SK-N-SH (cell line): ENCODE measurements around the gene CDH13. TPM values are rescaled to one million over a fixed set of nuclear protein-coding genes. Genes with fewer than 3 reads are reported as not detected.

ENCODE experiments used
- CTCF ChIA-PET: fragments of 300-600, 350-600 bp; formaldehyde crosslinking; extraction: SDS; loops from one replicate; lab custom pipeline; 2021; lab: Yijun Ruan, JAX
- POLR2A ChIA-PET: fragments of 350-600 bp; sonication (Branson Sonifier 250); formaldehyde crosslinking; extraction: SDS; loops from one replicate; lab custom pipeline; 2020; ENCODE audit warnings: antibody characterized with exemption, inconsistent platforms; lab: Yijun Ruan, JAX
- DNase-seq: peaks from one replicate; pipeline ENCODE4 v3.0.0; 2012
- H2AFZ ChIP-seq: fragments of 200-600 bp; sonication (generic); 2 replicates; pipeline ENCODE4 v1.8.1; 2016; ENCODE audit warnings: antibody characterized with exemption, mild to moderate bottlenecking, low read depth
- H3F3A ChIP-seq: fragments of 200-600 bp; sonication (generic); replicated peaks from 2 replicates; pipeline ENCODE3; 2016; ENCODE audit warnings: antibody characterized with exemption, mild to moderate bottlenecking; ENCODE audit not compliant: insufficient read depth
- H3K27ac ChIP-seq, 2 experiments: fragments of 200-500 bp in 1 of 2; fragments of 200-600 bp in 1 of 2; sonication (Bioruptor generic) in 1 of 2; sonication (generic), shearing (Covaris generic) in 1 of 2; 2 replicates each; pipeline versions ENCODE4 v1.5.1 to v1.6.1; 2014 to 2016; ENCODE audit warnings: low read depth in 2 of 2, inconsistent platforms in 1 of 2, low read length in 1 of 2, mild to moderate bottlenecking in 1 of 2, mixed read lengths in 1 of 2
- H3K27me3 ChIP-seq: fragments of 200-600 bp; sonication (generic), shearing (Covaris generic); 2 replicates; pipeline ENCODE4 v1.6.1; 2016; ENCODE audit warnings: mixed run types; ENCODE audit not compliant: insufficient read depth
- H3K36me3 ChIP-seq, 2 experiments: fragments of 200-500 bp in 1 of 2; fragments of 200-600 bp in 1 of 2; sonication (Bioruptor generic) in 1 of 2; sonication (generic) in 1 of 2; replicated peaks in 1 of 2; 2 replicates each; pipeline versions ENCODE3 to v1.5.1; 2014 to 2016; ENCODE audit warnings: low read length in 1 of 2, mild to moderate bottlenecking in 1 of 2; ENCODE audit not compliant: insufficient read depth in 2 of 2, control insufficient read depth in 1 of 2
- H3K4me1 ChIP-seq, 2 experiments: fragments of 200-500 bp in 1 of 2; fragments of 200-600 bp in 1 of 2; sonication (Bioruptor generic) in 1 of 2; sonication (generic), shearing (Covaris generic) in 1 of 2; 2 replicates each; pipeline versions ENCODE4 v1.5.1 to v1.6.1; 2014 to 2016; ENCODE audit warnings: low read depth in 1 of 2, low read length in 1 of 2, mixed run types in 1 of 2; ENCODE audit not compliant: insufficient read depth in 2 of 2, control insufficient read depth in 1 of 2
- H3K4me2 ChIP-seq: fragments of 200-600 bp; sonication (generic), shearing (Covaris generic); 2 replicates; pipeline ENCODE4 v1.6.1; 2017; ENCODE audit warnings: mixed run types
- H3K4me3 ChIP-seq, 2 experiments: fragments of 200-500 bp in 1 of 2; fragments of 200-600 bp in 1 of 2; sonication (Bioruptor generic) in 1 of 2; sonication (generic), shearing (Covaris generic) in 1 of 2; 2 replicates each; pipeline versions ENCODE4 v1.5.1 to v1.8.1; 2014 to 2016; ENCODE audit warnings: low read depth in 2 of 2, inconsistent platforms in 1 of 2, low read length in 1 of 2, mild to moderate bottlenecking in 1 of 2, mixed read lengths in 1 of 2, moderate library complexity in 1 of 2
- H3K79me2 ChIP-seq: fragments of 200-600 bp; sonication (generic); 2 replicates; pipeline ENCODE4 v1.8.1; 2017; ENCODE audit warnings: mild to moderate bottlenecking; ENCODE audit not compliant: insufficient read depth
- H3K9ac ChIP-seq: fragments of 200-600 bp; sonication (generic); 2 replicates; pipeline ENCODE4 v1.6.1; 2017; ENCODE audit warnings: mixed run types
- H3K9me2 ChIP-seq: fragments of 200-600 bp; sonication (generic); 2 replicates; pipeline ENCODE4 v1.6.1; 2017; ENCODE audit warnings: mixed run types
- H3K9me3 ChIP-seq: fragments of 200-600 bp; sonication (generic); 2 replicates; pipeline ENCODE4 v1.6.1; 2017; ENCODE audit warnings: mixed run types, mild to moderate bottlenecking, moderate library complexity
- H4K20me1 ChIP-seq: fragments of 200-600 bp; sonication (generic); 2 replicates; pipeline ENCODE4 v1.6.1; 2017; ENCODE audit warnings: mild to moderate bottlenecking, mixed run types; ENCODE audit not compliant: insufficient read depth
- ELF1 ChIP-seq: IDR thresholded peaks from 2 replicates; pipeline ENCODE4 v1.4.0; 2012
- EZH2phosphoT487 ChIP-seq: fragments of 200-600 bp; sonication (generic); IDR thresholded peaks from 2 replicates; pipeline ENCODE4 v1.6.1; 2017; ENCODE audit warnings: low read depth, mixed run types, mild to moderate bottlenecking, antibody characterized with exemption, moderate library complexity, borderline replicate concordance
- MXI1 ChIP-seq: IDR thresholded peaks from 2 replicates; pipeline ENCODE4 v1.6.1; 2012; ENCODE audit warnings: mild to moderate bottlenecking, low read depth, low read length, improper control_type of control experiment
- NFIC ChIP-seq: IDR thresholded peaks from 2 replicates; pipeline ENCODE4 v1.4.0; 2012; ENCODE audit warnings: borderline replicate concordance
- NRF1 ChIP-seq: IDR thresholded peaks from 2 replicates; pipeline ENCODE4 v1.6.1; 2012; ENCODE audit warnings: low read depth, mild to moderate bottlenecking, low read length
- PBX3 ChIP-seq: IDR thresholded peaks from 2 replicates; pipeline ENCODE4; 2012
- POLR2AphosphoS5 ChIP-seq: IDR thresholded peaks from 2 replicates; pipeline ENCODE4 v1.6.1; 2012; ENCODE audit warnings: low read depth, low read length
- RCOR1 ChIP-seq: fragments of 150-350 bp; IDR thresholded peaks from 2 replicates; pipeline ENCODE4 v1.6.1; 2017; ENCODE audit warnings: antibody characterized with exemption, low read length
- RFX5 ChIP-seq: IDR thresholded peaks from 2 replicates; pipeline ENCODE4 v1.6.1; 2012; ENCODE audit warnings: mild to moderate bottlenecking, improper control_type of control experiment, low read length
- SIN3A ChIP-seq: IDR thresholded peaks from 2 replicates; pipeline ENCODE4 v1.6.1; 2012; ENCODE audit warnings: low read depth, mild to moderate bottlenecking, low read length, moderate library complexity, borderline replicate concordance
- SMC3 ChIP-seq: IDR thresholded peaks from 2 replicates; pipeline ENCODE4 v1.6.1; 2012; ENCODE audit warnings: low read depth, low read length, improper control_type of control experiment
- WGBS: methylation state at CpG from one replicate; pipeline ENCODE4 v1.1.6; 2017; ENCODE audit warnings: low lambda C conversion rate; 5-methylcytosine and 5-hydroxymethylcytosine counted together
- polyA plus RNA-seq, 3 experiments: library from polyadenylated mRNA; depleted of rRNA; stranded (reverse); fragments of >200 nt; gene quantifications; 2 replicates each; pipeline ENCODE4 v1.2.3, GENCODE V29; 2012
- TF ChIP-seq, protein P1 (sequence below): fragments of 150-350 bp; IDR thresholded peaks from 2 replicates; pipeline ENCODE4 v1.6.1; 2016; ENCODE audit warnings: mild to moderate bottlenecking, low read depth, low read length
- TF ChIP-seq, protein P2 (sequence below): fragments of 150-350 bp; IDR thresholded peaks from 2 replicates; pipeline ENCODE4 v1.6.1; 2017; ENCODE audit warnings: antibody characterized with exemption, low read length, low read depth, borderline replicate concordance

The CDH13 gene
- polyA plus RNA-seq, 1 of the 3 experiments (the other 2 are of a cell fraction) = 93.0 TPM

GRCh38 chr16:82709987-82710386 is 83.2 kb downstream of the CDH13 start:
- POLR2A ChIA-PET = no interaction called here
- 75% methylated on average over 3 of the region's 3 CpGs for WGBS
- CTCF ChIA-PET = no interaction called here

GRCh38 chr16:82713778-82714177 is 87.0 kb downstream of the CDH13 start:
- Histone ChIP-seq H3K27me3 (no peaks in the 10 kb centered on the region), H3K4me2 (no peak overlapping the region), H3K79me2 (no peaks in the 10 kb centered on the region), H3F3A (no peaks in the 10 kb centered on the region), H4K20me1 (no peaks in the 10 kb centered on the region), H3K9ac (no peak overlapping the region), H3K9me2 (no peaks in the 10 kb centered on the region), H3K9me3 (no peaks in the 10 kb centered on the region), H3K27ac (no peak overlapping the region), H3K4me1 (no peaks in the 10 kb centered on the region), H2AFZ (no peak overlapping the region), H3K4me3 (no peak overlapping the region), H3K36me3 (no peaks in the 10 kb centered on the region)
- no peak for DNase-seq
- CTCF ChIA-PET = no interaction called here
- 67% methylated on average over 4 of the region's 4 CpGs for WGBS
- POLR2A ChIA-PET = interaction anchor here (0.6 kb wide), 1 partner anchor 30 kb away, joined by 3 read pairs; no protein-coding TSS in a partner anchor
- TF ChIP-seq, protein P1, sequence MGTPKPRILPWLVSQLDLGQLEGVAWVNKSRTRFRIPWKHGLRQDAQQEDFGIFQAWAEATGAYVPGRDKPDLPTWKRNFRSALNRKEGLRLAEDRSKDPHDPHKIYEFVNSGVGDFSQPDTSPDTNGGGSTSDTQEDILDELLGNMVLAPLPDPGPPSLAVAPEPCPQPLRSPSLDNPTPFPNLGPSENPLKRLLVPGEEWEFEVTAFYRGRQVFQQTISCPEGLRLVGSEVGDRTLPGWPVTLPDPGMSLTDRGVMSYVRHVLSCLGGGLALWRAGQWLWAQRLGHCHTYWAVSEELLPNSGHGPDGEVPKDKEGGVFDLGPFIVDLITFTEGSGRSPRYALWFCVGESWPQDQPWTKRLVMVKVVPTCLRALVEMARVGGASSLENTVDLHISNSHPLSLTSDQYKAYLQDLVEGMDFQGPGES = no peak
- TF ChIP-seq EZH2phosphoT487 = no peak

More at GRCh38 chr16:82709987-82710386, 83.2 kb downstream of the CDH13 start:
- Histone ChIP-seq H3K27ac (no peak overlapping the region), H3K9me3 (no peaks in the 10 kb centered on the region), H3K27me3 (no peaks in the 10 kb centered on the region), H3K36me3 (no peaks in the 10 kb centered on the region), H2AFZ (no peak overlapping the region), H3K9me2 (no peaks in the 10 kb centered on the region), H3K9ac (no peak overlapping the region), H3K4me3 (no peak overlapping the region), H3K79me2 (no peaks in the 10 kb centered on the region; the same call in 1 of the 2 replicates), H3K4me1 (no peaks in the 10 kb centered on the region), H4K20me1 (no peaks in the 10 kb centered on the region), H3F3A (peaks cover 4% of the 10 kb centered on the region), H3K4me2 (no peak overlapping the region)
- TF ChIP-seq POLR2AphosphoS5 (no peak), NRF1 (no peak), PBX3 (no peak), EZH2phosphoT487 (no peak), NFIC (no peak), MXI1 (no peak), SIN3A (no peak), ELF1 (no peak), SMC3 (no peak), RCOR1 (no peak), RFX5 (no peak)
- TF ChIP-seq, protein P2, sequence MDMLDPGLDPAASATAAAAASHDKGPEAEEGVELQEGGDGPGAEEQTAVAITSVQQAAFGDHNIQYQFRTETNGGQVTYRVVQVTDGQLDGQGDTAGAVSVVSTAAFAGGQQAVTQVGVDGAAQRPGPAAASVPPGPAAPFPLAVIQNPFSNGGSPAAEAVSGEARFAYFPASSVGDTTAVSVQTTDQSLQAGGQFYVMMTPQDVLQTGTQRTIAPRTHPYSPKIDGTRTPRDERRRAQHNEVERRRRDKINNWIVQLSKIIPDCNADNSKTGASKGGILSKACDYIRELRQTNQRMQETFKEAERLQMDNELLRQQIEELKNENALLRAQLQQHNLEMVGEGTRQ = no peak
- DNase-seq = no peak
